Calu3 (cell line): ENCODE data around the gene TCP11X2. TPM values are rescaled to one million over a fixed set of nuclear protein-coding genes. Genes with fewer than 3 reads are reported as not detected.
"Not testable (repeated sequence)": the region's sequence is repeated elsewhere in the genome, so short reads cannot be mapped to it uniquely, and the experiment has no call there.

Experiments used
- Bru-seq: library from RNA; stranded (reverse); fragments of 400-500 nt; gene quantifications from one replicate; lab custom pipeline; 2021; lab: Mats Ljungman, UMichigan
- BruChase-seq, 2 experiments: library from RNA; stranded (reverse); fragments of 400-500 nt; gene quantifications; one replicate each; lab custom pipeline; 2021; lab: Mats Ljungman, UMichigan
- BruUV-seq: library from RNA; stranded (reverse); fragments of 400-500 nt; replicated peaks from 2 replicates; lab custom pipeline; 2021; lab: Mats Ljungman, UMichigan
- CTCF ChIA-PET: fragments of 300-600 bp; sonication (Branson Sonifier 250); formaldehyde crosslinking; loops from one replicate; lab custom pipeline; 2022; ENCODE audit warnings: antibody characterized with exemption; lab: Charles Lee
- DNase-seq: peaks from one replicate; pipeline ENCODE4 v3.0.0; 2022
- H3K27ac Mint-ChIP-seq: one replicate; pipeline ENCODE4 v1.8.0; 2022; ENCODE audit warnings: mixed read lengths; ENCODE audit not compliant: unreplicated experiment
- H3K27me3 Mint-ChIP-seq: one replicate; pipeline ENCODE4 v1.8.0; 2022; ENCODE audit warnings: mixed read lengths; ENCODE audit not compliant: unreplicated experiment
- H3K36me3 Mint-ChIP-seq: one replicate; pipeline ENCODE4 v1.8.0; 2022; ENCODE audit warnings: mild to moderate bottlenecking, moderate library complexity, mixed read lengths; ENCODE audit not compliant: insufficient read depth, unreplicated experiment
- H3K4me1 Mint-ChIP-seq: one replicate; pipeline ENCODE4 v1.8.0; 2022; ENCODE audit warnings: mild to moderate bottlenecking, low read depth, mixed read lengths; ENCODE audit not compliant: unreplicated experiment
- H3K4me3 Mint-ChIP-seq: one replicate; pipeline ENCODE4 v1.8.0; 2022; ENCODE audit warnings: mild to moderate bottlenecking, low read depth, moderate library complexity, mixed read lengths; ENCODE audit not compliant: unreplicated experiment
- H3K9me3 Mint-ChIP-seq: one replicate; pipeline ENCODE4 v1.8.0; 2022; ENCODE audit warnings: low read depth, mixed read lengths; ENCODE audit not compliant: unreplicated experiment
- CTCF ChIP-seq: fragments of 200-600 bp; IDR thresholded peaks from one replicate; pipeline ENCODE4 v1.8.0; 2022; ENCODE audit warnings: antibody characterized with exemption; ENCODE audit not compliant: unreplicated experiment
- intact Hi-C: fragments of 100-400 bp; cut with micrococcal nuclease; formaldehyde crosslinking; loops from one replicate; pipeline ENCODE4 v1.10.0; 2022; ENCODE audit not compliant: unreplicated experiment
- long read RNA-seq: library from polyadenylated mRNA; stranded (forward); transcript quantifications from one replicate; pipeline ENCODE4 v2.0.0, GENCODE V29; 2022
- total RNA-seq: library from RNA; stranded (reverse); gene quantifications from 2 replicates; pipeline ENCODE4 v1.2.3, GENCODE V29; 2022

TCP11X2 gene
- total RNA-seq (not detected in 2 replicates), Bru-seq, nascent RNA (not detected), BruChase-seq, experiment 1, labeled RNA remaining after a 6-hour chase (not detected), BruChase-seq, experiment 2, labeled RNA remaining after a 2-hour chase (not detected)
- long read RNA-seq: 0 reads

- BruUV-seq, H3K36me3 Mint-ChIP-seq, H3K27ac Mint-ChIP-seq, H3K9me3 Mint-ChIP-seq, intact Hi-C loops, H3K4me1 Mint-ChIP-seq, H3K27me3 Mint-ChIP-seq, DNase-seq, CTCF ChIA-PET, H3K4me3 Mint-ChIP-seq: not testable (repeated sequence)
Measured at GRCh38 chrX:102471762-102472220, at the start of gene TCP11X2. Gene TCP11X2, minus strand, starts transcription at chrX:102471812.

- H3K4me3 Mint-ChIP-seq: peak overlapping the region; percentile 68
- peaks cover 2% of the 10 kb centered on the region for H3K9me3 Mint-ChIP-seq
- no peak for TF ChIP-seq CTCF
- intact Hi-C loops: no loop called here
- no peaks in the 10 kb centered on the region for H3K27me3 Mint-ChIP-seq
- no peaks in the 10 kb centered on the region for H3K36me3 Mint-ChIP-seq
- CTCF ChIA-PET: interaction anchor here (0.6 kb wide), 1 partner anchor 9 kb away, joined by 5 read pairs; no protein-coding TSS in a partner anchor
- H3K27ac Mint-ChIP-seq: no peak overlapping the region
- H3K4me1 Mint-ChIP-seq: no peaks in the 10 kb centered on the region
- no peak for DNase-seq
- no TSS peak for BruUV-seq
Measured at GRCh38 chrX:102517326-102517725, 45.7 kb upstream of the TCP11X2 start.

- peak; percentile 71 for DNase-seq
- CTCF ChIA-PET: interaction anchor here (1.1 kb wide), 1 partner anchor 384 kb away, joined by 3 read pairs; no protein-coding TSS in a partner anchor
- BruUV-seq: no TSS peak
- no peak for TF ChIP-seq CTCF
- no peaks in the 10 kb centered on the region for H3K27me3 Mint-ChIP-seq
- H3K4me3 Mint-ChIP-seq: peak within 1 kb of the TSS; percentile 68
- H3K9me3 Mint-ChIP-seq: peaks cover 2% of the 10 kb centered on the region
- no peaks in the 10 kb centered on the region for H3K36me3 Mint-ChIP-seq
- intact Hi-C loops: no loop called here
- H3K4me1 Mint-ChIP-seq: no peaks in the 10 kb centered on the region
- H3K27ac Mint-ChIP-seq: no peak within 1 kb of the TSS
Measured at GRCh38 chrX:102515975-102516941, 44.6 kb upstream of the TCP11X2 start, which contains the start of gene TMSB15A. Gene TMSB15A, minus strand, starts transcription at chrX:102516739.

GRCh38 chrX:102514536-102514935, 42.9 kb upstream of the TCP11X2 start:
- no TSS peak for BruUV-seq
- peaks cover 2% of the 10 kb centered on the region for H3K9me3 Mint-ChIP-seq
- CTCF ChIA-PET: no interaction called here
- H3K4me1 Mint-ChIP-seq: no peaks in the 10 kb centered on the region
- no peaks in the 10 kb centered on the region for H3K36me3 Mint-ChIP-seq
- H3K4me3 Mint-ChIP-seq: no peak overlapping the region
- no peak overlapping the region for H3K27ac Mint-ChIP-seq
- DNase-seq: no peak
- intact Hi-C loops: no loop called here
- no peak for TF ChIP-seq CTCF
- H3K27me3 Mint-ChIP-seq: no peaks in the 10 kb centered on the region
